Memory B cell (primary cell): ENCODE results near the gene GBF1.

ENCODE experiments used
- ATAC-seq: fragments of 150-1000 bp; cut with Tn5 transposase; 2 replicates; pipeline ENCODE4 v1.10.0; 2021; ENCODE audit warnings: low read depth, mild to moderate bottlenecking, moderate library complexity
- DNase-seq, 2 donors: peaks; one replicate each; pipeline ENCODE4 v3.0.0; 2022; ENCODE audit warnings: low spot score in 2 of 2
- H3K27ac Mint-ChIP-seq: one replicate; pipeline ENCODE4 v1.8.0; 2022; ENCODE audit warnings: mild to moderate bottlenecking, moderate library complexity, mixed read lengths
- H3K27me3 Mint-ChIP-seq: one replicate; pipeline ENCODE4 v1.8.0; 2022; ENCODE audit warnings: mixed read lengths
- H3K36me3 Mint-ChIP-seq: one replicate; pipeline ENCODE4 v1.8.0; 2022; ENCODE audit warnings: mild to moderate bottlenecking, mixed read lengths
- H3K4me1 Mint-ChIP-seq: one replicate; pipeline ENCODE4 v1.8.0; 2022; ENCODE audit warnings: mixed read lengths
- H3K4me3 Mint-ChIP-seq: one replicate; pipeline ENCODE4 v1.8.0; 2022; ENCODE audit warnings: mild to moderate bottlenecking, moderate library complexity, mixed read lengths
- H3K9me3 Mint-ChIP-seq: one replicate; pipeline ENCODE4 v1.8.0; 2022; ENCODE audit warnings: mixed read lengths

Gene GBF1

GRCh38 chr10:102397222-102398171 lies 152.2 kb downstream of the GBF1 start:
- ATAC-seq (no peak), DNase-seq (no peak)
- Mint-ChIP-seq H3K27me3 (no peaks in the 10 kb centered on the region), H3K27ac (peak overlapping the region; percentile 100), H3K36me3 (peaks cover 25% of the 10 kb centered on the region), H3K9me3 (no peaks in the 10 kb centered on the region), H3K4me1 (peaks cover 37% of the 10 kb centered on the region), H3K4me3 (peak overlapping the region; percentile 97)

GRCh38 chr10:102398172-102399020 lies 153.1 kb downstream of the GBF1 start:
- peak overlapping the region; percentile 100 for H3K27ac Mint-ChIP-seq
- H3K4me1 Mint-ChIP-seq: peaks cover 30% of the 10 kb centered on the region
- H3K27me3 Mint-ChIP-seq: no peaks in the 10 kb centered on the region

DNA sequence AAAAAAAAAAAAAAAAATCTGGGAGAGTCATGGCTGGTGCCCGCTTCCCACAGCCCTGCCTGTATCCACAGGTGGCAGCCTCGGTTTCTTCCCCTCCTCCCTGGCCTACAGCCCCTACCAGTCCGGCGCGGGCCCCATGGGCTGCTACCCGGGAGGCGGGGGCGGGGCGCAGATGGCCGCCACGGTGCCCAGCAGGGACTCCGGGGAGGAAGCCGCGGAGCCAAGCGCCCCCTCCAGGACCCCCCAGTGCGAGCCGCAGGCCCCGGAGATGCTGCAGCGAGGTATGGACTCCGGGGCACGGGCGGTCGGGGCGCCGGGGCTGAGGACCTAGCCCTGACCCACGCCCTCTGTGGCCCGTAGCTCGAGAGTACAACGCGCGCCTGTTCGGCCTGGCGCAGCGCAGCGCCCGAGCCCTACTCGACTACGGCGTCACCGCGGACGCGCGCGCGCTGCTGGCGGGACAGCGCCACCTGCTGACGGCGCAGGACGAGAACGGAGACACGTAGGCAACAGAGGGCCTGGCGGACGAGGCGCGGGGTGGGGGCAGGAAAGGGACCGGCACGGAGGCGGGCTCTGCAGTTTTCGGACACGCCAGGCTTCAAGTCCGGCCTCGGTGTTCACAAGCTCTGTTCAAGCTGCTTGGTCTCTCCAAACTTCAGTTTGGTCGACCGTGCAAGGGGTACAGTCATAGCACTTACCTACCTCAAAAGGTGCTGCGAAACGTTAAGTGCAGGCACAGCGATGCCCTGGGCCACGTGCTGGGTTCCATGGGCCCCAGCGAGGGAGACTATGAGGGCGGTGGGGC lies 154.1 kb downstream of the GBF1 start:
- Mint-ChIP-seq H3K4me3 (peak overlapping the region; percentile 69), H3K9me3 (no peaks in the 10 kb centered on the region), H3K27ac (peak overlapping the region; percentile 100), H3K4me1 (peaks cover 35% of the 10 kb centered on the region), H3K36me3 (peaks cover 25% of the 10 kb centered on the region), H3K27me3 (no peaks in the 10 kb centered on the region)
- ATAC-seq (peak; percentile 48), DNase-seq (peak; percentile 89 to 94)

More at GRCh38 chr10:102398172-102399020, 153.1 kb downstream of the GBF1 start:
- Mint-ChIP-seq H3K9me3 (no peaks in the 10 kb centered on the region), H3K4me3 (peak overlapping the region; percentile 69), H3K36me3 (peaks cover 25% of the 10 kb centered on the region)
- DNase-seq: peak in 1 of 2 donors; percentile 33
- ATAC-seq: no peak

- Mint-ChIP-seq H3K4me1 (peaks cover 33% of the 10 kb centered on the region), H3K9me3 (no peaks in the 10 kb centered on the region)
These were observed 154.7 kb downstream of the GBF1 start for GRCh38 chr10:102400076-102400475.

DNA sequence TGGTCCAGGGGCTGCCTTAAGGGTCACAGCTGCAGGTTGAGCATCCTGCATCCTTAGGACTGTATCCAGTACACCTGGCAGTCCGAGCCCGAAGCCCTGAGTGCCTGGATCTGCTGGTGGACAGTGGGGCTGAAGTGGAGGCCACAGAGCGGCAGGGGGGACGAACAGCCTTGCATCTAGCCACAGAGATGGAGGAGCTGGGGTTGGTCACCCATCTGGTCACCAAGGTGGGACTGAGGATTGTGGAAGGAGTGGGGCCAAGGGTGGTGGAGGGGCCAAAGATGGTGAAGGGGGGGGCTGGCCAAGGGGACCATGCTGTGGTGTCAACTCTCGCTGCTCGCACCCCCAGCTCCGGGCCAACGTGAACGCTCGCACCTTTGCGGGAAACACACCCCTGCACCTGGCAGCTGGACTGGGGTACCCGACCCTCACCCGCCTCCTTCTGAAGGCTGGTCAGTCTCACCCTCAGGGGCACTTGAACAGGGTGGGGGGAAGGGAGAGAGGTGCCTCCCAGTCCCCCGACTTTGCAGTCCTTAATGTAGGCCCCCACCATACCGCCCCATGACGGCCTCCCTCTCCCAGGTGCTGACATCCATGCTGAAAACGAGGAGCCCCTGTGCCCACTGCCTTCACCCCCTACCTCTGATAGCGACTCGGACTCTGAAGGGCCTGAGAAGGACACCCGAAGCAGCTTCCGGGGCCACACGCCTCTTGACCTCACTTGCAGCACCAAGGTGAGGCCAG lies 155.4 kb downstream of the GBF1 start:
- Mint-ChIP-seq H3K27ac (peak overlapping the region; percentile 75), H3K36me3 (peaks cover 25% of the 10 kb centered on the region), H3K9me3 (no peaks in the 10 kb centered on the region), H3K4me1 (peaks cover 33% of the 10 kb centered on the region), H3K27me3 (no peaks in the 10 kb centered on the region), H3K4me3 (no peak overlapping the region)
- DNase-seq: no peak
- no peak for ATAC-seq

More at GRCh38 chr10:102400076-102400475, 154.7 kb downstream of the GBF1 start:
- DNase-seq (no peak), ATAC-seq (no peak)
- Mint-ChIP-seq H3K27me3 (no peaks in the 10 kb centered on the region), H3K4me3 (no peak overlapping the region), H3K27ac (peak overlapping the region; percentile 100), H3K36me3 (peaks cover 25% of the 10 kb centered on the region)

GRCh38 chr10:102401342-102401654 lies 156.0 kb downstream of the GBF1 start:
- H3K4me1 Mint-ChIP-seq: peaks cover 29% of the 10 kb centered on the region
- DNase-seq: no peak
- H3K36me3 Mint-ChIP-seq: peaks cover 21% of the 10 kb centered on the region
- ATAC-seq: no peak
- H3K4me3 Mint-ChIP-seq: no peak overlapping the region
- H3K9me3 Mint-ChIP-seq: no peaks in the 10 kb centered on the region
- no peaks in the 10 kb centered on the region for H3K27me3 Mint-ChIP-seq
- H3K27ac Mint-ChIP-seq: peak overlapping the region; percentile 20

DNA sequence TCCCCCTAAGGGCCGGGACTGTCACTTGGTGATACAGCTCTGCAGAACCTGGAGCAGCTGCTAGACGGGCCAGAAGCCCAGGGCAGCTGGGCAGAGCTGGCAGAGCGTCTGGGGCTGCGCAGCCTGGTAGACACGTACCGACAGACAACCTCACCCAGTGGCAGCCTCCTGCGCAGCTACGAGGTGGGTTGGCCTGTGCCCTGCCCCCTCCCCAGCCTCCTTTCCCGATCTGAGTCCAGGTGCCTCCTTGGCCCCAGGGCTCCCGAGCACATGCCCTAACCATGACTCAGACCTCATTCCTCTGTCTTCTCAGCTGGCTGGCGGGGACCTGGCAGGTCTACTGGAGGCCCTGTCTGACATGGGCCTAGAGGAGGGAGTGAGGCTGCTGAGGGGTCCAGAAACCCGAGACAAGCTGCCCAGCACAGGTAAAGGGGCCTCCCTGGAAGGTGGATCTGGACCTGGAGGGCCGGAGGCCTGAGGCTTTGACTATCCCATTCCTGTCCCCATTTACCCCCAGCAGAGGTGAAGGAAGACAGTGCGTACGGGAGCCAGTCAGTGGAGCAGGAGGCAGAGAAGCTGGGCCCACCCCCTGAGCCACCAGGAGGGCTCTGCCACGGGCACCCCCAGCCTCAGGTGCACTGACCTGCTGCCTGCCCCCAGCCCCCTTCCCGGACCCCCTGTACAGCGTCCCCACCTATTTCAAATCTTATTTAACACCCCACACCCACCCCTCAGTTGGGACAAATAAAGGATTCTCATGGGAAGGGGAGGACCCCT lies 156.6 kb downstream of the GBF1 start:
- peaks cover 24% of the 10 kb centered on the region for H3K4me1 Mint-ChIP-seq
- H3K27ac Mint-ChIP-seq: peak overlapping the region; percentile 20
- DNase-seq: no peak
- no peaks in the 10 kb centered on the region for H3K9me3 Mint-ChIP-seq
- ATAC-seq: no peak
- H3K4me3 Mint-ChIP-seq: no peak overlapping the region
- H3K36me3 Mint-ChIP-seq: peaks cover 19% of the 10 kb centered on the region
- peaks cover 2% of the 10 kb centered on the region for H3K27me3 Mint-ChIP-seq

- no peak for DNase-seq
- peaks cover 22% of the 10 kb centered on the region for H3K4me1 Mint-ChIP-seq
- no peak for ATAC-seq
- peaks cover 3% of the 10 kb centered on the region for H3K27me3 Mint-ChIP-seq
- H3K4me3 Mint-ChIP-seq: no peak overlapping the region
- peaks cover 18% of the 10 kb centered on the region for H3K36me3 Mint-ChIP-seq
- no peak overlapping the region for H3K27ac Mint-ChIP-seq
- no peaks in the 10 kb centered on the region for H3K9me3 Mint-ChIP-seq
These were observed 157.2 kb downstream of the GBF1 start for GRCh38 chr10:102402512-102402896.

DNA sequence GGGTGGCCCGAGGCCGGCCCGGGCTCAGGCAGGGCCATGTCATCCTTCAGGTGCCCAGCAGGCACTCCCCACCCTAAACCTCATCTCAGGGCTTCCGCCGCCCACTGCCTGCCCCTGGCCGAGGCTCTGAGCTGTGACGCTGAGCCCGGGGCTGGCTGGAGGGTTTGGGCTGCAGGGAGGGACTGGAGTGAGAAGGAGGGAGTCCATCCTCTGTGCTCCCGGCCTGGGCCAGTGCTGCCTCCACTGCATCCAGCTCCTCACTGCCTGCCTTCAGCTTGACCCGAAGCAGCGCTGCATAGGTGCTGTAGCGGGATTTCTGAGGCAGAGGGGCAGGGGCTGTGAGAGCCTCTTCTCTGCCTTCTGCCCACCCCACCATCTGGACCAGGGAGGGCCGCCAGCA lies 157.8 kb downstream of the GBF1 start:
- peaks cover 3% of the 10 kb centered on the region for H3K27me3 Mint-ChIP-seq
- ATAC-seq (no peak), DNase-seq (no peak)
- no peaks in the 10 kb centered on the region for H3K9me3 Mint-ChIP-seq
- H3K4me1 Mint-ChIP-seq: peaks cover 18% of the 10 kb centered on the region
- no peak overlapping the region for H3K4me3 Mint-ChIP-seq
- peaks cover 16% of the 10 kb centered on the region for H3K36me3 Mint-ChIP-seq
- no peak overlapping the region for H3K27ac Mint-ChIP-seq

GRCh38 chr10:102404361-102405107 lies 159.2 kb downstream of the GBF1 start:
- peaks cover 15% of the 10 kb centered on the region for H3K4me1 Mint-ChIP-seq
- no peak for ATAC-seq
- no peak for DNase-seq
- H3K27ac Mint-ChIP-seq: peak overlapping the region; percentile 22
- H3K4me3 Mint-ChIP-seq: no peak overlapping the region
- H3K9me3 Mint-ChIP-seq: no peaks in the 10 kb centered on the region
- peaks cover 12% of the 10 kb centered on the region for H3K36me3 Mint-ChIP-seq
- H3K27me3 Mint-ChIP-seq: peaks cover 9% of the 10 kb centered on the region

DNA sequence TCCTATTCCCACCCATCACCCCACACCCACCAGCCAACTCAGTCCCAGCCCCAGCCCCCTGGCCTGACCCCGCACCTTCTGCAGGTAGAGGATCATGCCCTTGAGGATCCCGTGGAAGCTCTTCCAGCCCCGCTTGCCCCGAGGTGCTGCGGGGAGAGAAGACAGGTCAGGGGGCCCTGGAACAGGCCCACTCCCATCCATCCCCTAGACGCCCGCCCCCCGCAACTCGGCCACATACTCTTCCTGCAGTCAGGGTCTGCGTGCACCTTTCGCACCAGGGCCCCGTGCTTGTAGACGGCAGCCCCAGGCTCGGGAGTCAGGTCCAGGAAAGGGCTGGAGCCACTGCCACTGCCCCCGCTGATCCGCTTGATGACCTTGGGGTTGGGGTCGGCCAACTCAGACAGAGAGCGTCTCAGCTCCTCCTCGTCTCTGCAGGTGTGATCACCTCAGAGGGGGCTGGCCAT lies 159.8 kb downstream of the GBF1 start:
- no peaks in the 10 kb centered on the region for H3K9me3 Mint-ChIP-seq
- H3K36me3 Mint-ChIP-seq: peaks cover 7% of the 10 kb centered on the region
- peak overlapping the region; percentile 22 for H3K27ac Mint-ChIP-seq
- peaks cover 14% of the 10 kb centered on the region for H3K27me3 Mint-ChIP-seq
- no peak overlapping the region for H3K4me3 Mint-ChIP-seq
- DNase-seq (no peak), ATAC-seq (no peak)
- H3K4me1 Mint-ChIP-seq: peaks cover 16% of the 10 kb centered on the region

GRCh38 chr10:102405632-102406031 lies 160.3 kb downstream of the GBF1 start:
- DNase-seq: no peak
- no peak for ATAC-seq
- peak overlapping the region; percentile 22 for H3K27ac Mint-ChIP-seq
- H3K27me3 Mint-ChIP-seq: peaks cover 14% of the 10 kb centered on the region
- no peaks in the 10 kb centered on the region for H3K9me3 Mint-ChIP-seq
- H3K4me3 Mint-ChIP-seq: no peak overlapping the region
- peaks cover 16% of the 10 kb centered on the region for H3K4me1 Mint-ChIP-seq
- peaks cover 5% of the 10 kb centered on the region for H3K36me3 Mint-ChIP-seq
